ENCODE data around the gene ACSF3. TPM values are rescaled to one million over a fixed set of nuclear protein-coding genes. Genes with fewer than 3 reads are reported as not detected.

The ACSF3 gene
- total and polyA plus RNA-seq, 2 donors, result 47.2 to 97.2 TPM

- Histone ChIP-seq H3K27ac (ENCODE audit: low read depth in 1 of 2, low read length in 1 of 2) (no peak overlapping the region), H3K27me3 (ENCODE audit: control insufficient read depth in 2 of 2, insufficient read depth in 1 of 2, low read length in 1 of 2) (no peaks in the 10 kb centered on the region), H3K4me1 (ENCODE audit: control insufficient read depth in 2 of 2, insufficient read depth in 2 of 2, low read length in 2 of 2) (no peaks in the 10 kb centered on the region), H3K9me3 (ENCODE audit: control insufficient read depth in 2 of 2, insufficient read depth in 1 of 2, low read length in 1 of 2) (peaks cover 9 to 36% of the 10 kb centered on the region in 2 donors), H3K36me3 (ENCODE audit: control insufficient read depth in 2 of 2, insufficient read depth in 2 of 2, low read length in 1 of 2) (peaks cover 95 to 99% of the 10 kb centered on the region in 2 donors), H3K4me3 (ENCODE audit: low read length in 2 of 2) (no peak overlapping the region)
- DNase-seq (ENCODE audit: low read depth in 6 of 9, low spot score in 9 of 9), result no peak
- WGBS, result 97% methylated on average over 17 of the region's 17 CpGs
Measured at GRCh38 chr16:89143201-89143741, 49.6 kb downstream of the ACSF3 start.

GRCh38 chr16:89143911-89144675 lies 50.4 kb downstream of the ACSF3 start:
- Histone ChIP-seq H3K27ac (ENCODE audit: low read depth in 1 of 2, low read length in 1 of 2) (no peak overlapping the region), H3K27me3 (ENCODE audit: control insufficient read depth in 2 of 2, insufficient read depth in 1 of 2, low read length in 1 of 2) (no peaks in the 10 kb centered on the region), H3K36me3 (ENCODE audit: control insufficient read depth in 2 of 2, insufficient read depth in 2 of 2, low read length in 1 of 2) (peaks cover 95 to 99% of the 10 kb centered on the region in 2 donors), H3K4me3 (ENCODE audit: low read length in 2 of 2) (no peak overlapping the region), H3K9me3 (ENCODE audit: control insufficient read depth in 2 of 2, insufficient read depth in 1 of 2, low read length in 1 of 2) (peaks cover 15 to 43% of the 10 kb centered on the region in 2 donors), H3K4me1 (ENCODE audit: control insufficient read depth in 2 of 2, insufficient read depth in 2 of 2, low read length in 2 of 2) (no peaks in the 10 kb centered on the region)
- WGBS, result 96% methylated on average over 22 of the region's 22 CpGs
- no peak for DNase-seq (ENCODE audit: low read depth in 6 of 9, low spot score in 9 of 9)

- Histone ChIP-seq H3K4me3 (ENCODE audit: low read length in 2 of 2) (no peak overlapping the region), H3K27ac (ENCODE audit: low read depth in 1 of 2, low read length in 1 of 2) (no peak overlapping the region), H3K4me1 (ENCODE audit: control insufficient read depth in 2 of 2, insufficient read depth in 2 of 2, low read length in 2 of 2) (no peaks in the 10 kb centered on the region), H3K27me3 (ENCODE audit: control insufficient read depth in 2 of 2, insufficient read depth in 1 of 2, low read length in 1 of 2) (no peaks in the 10 kb centered on the region), H3K36me3 (ENCODE audit: control insufficient read depth in 2 of 2, insufficient read depth in 2 of 2, low read length in 1 of 2) (peaks cover 96 to 99% of the 10 kb centered on the region in 2 donors), H3K9me3 (ENCODE audit: control insufficient read depth in 2 of 2, insufficient read depth in 1 of 2, low read length in 1 of 2) (peaks cover 19 to 49% of the 10 kb centered on the region in 2 donors)
- no peak for DNase-seq (ENCODE audit: low read depth in 6 of 9, low spot score in 9 of 9)
- over 99% methylated on average over 6 of the region's 6 CpGs for WGBS
Measured at GRCh38 chr16:89144681-89145080, 51.0 kb downstream of the ACSF3 start.

GRCh38 chr16:89145406-89146161 lies 51.9 kb downstream of the ACSF3 start:
- Histone ChIP-seq H3K27ac (ENCODE audit: low read depth in 1 of 2, low read length in 1 of 2) (no peak overlapping the region), H3K4me3 (ENCODE audit: low read length in 2 of 2) (no peak overlapping the region), H3K4me1 (ENCODE audit: control insufficient read depth in 2 of 2, insufficient read depth in 2 of 2, low read length in 2 of 2) (no peaks in the 10 kb centered on the region), H3K27me3 (ENCODE audit: control insufficient read depth in 2 of 2, insufficient read depth in 1 of 2, low read length in 1 of 2) (no peaks in the 10 kb centered on the region), H3K36me3 (ENCODE audit: control insufficient read depth in 2 of 2, insufficient read depth in 2 of 2, low read length in 1 of 2) (peaks cover 96 to 99% of the 10 kb centered on the region in 2 donors), H3K9me3 (ENCODE audit: control insufficient read depth in 2 of 2, insufficient read depth in 1 of 2, low read length in 1 of 2) (peaks cover 19 to 51% of the 10 kb centered on the region in 2 donors)
- DNase-seq (ENCODE audit: low read depth in 6 of 9, low spot score in 9 of 9), result no peak
- 98% methylated on average over 25 of the region's 25 CpGs for WGBS

GRCh38 chr16:89146211-89147005 lies 52.8 kb downstream of the ACSF3 start:
- Histone ChIP-seq H3K9me3 (ENCODE audit: control insufficient read depth in 2 of 2, insufficient read depth in 1 of 2, low read length in 1 of 2) (peaks cover 19 to 53% of the 10 kb centered on the region in 2 donors), H3K4me1 (ENCODE audit: control insufficient read depth in 2 of 2, insufficient read depth in 2 of 2, low read length in 2 of 2) (no peaks in the 10 kb centered on the region), H3K4me3 (ENCODE audit: low read length in 2 of 2) (no peak overlapping the region), H3K27ac (ENCODE audit: low read depth in 1 of 2, low read length in 1 of 2) (no peak overlapping the region), H3K36me3 (ENCODE audit: control insufficient read depth in 2 of 2, insufficient read depth in 2 of 2, low read length in 1 of 2) (peaks cover 96 to 99% of the 10 kb centered on the region in 2 donors), H3K27me3 (ENCODE audit: control insufficient read depth in 2 of 2, insufficient read depth in 1 of 2, low read length in 1 of 2) (no peaks in the 10 kb centered on the region)
- 99% methylated on average over 21 of the region's 21 CpGs for WGBS
- no peak for DNase-seq (ENCODE audit: low read depth in 6 of 9, low spot score in 9 of 9)

GRCh38 chr16:89147085-89147817 lies 53.6 kb downstream of the ACSF3 start:
- no peak overlapping the region for H3K27ac ChIP-seq (ENCODE audit: low read depth in 1 of 2, low read length in 1 of 2)
- no peak overlapping the region for H3K4me3 ChIP-seq (ENCODE audit: low read length in 2 of 2)
- H3K36me3 ChIP-seq (ENCODE audit: control insufficient read depth in 2 of 2, insufficient read depth in 2 of 2, low read length in 1 of 2), result peaks cover 94 to 97% of the 10 kb centered on the region in 2 donors
- 91% methylated on average over 10 of the region's 11 CpGs for WGBS
- DNase-seq (ENCODE audit: low read depth in 6 of 9, low spot score in 9 of 9), result no peak
- H3K27me3 ChIP-seq (ENCODE audit: control insufficient read depth in 2 of 2, insufficient read depth in 1 of 2, low read length in 1 of 2), result no peaks in the 10 kb centered on the region
- H3K4me1 ChIP-seq (ENCODE audit: control insufficient read depth in 2 of 2, insufficient read depth in 2 of 2, low read length in 2 of 2), result no peaks in the 10 kb centered on the region
- H3K9me3 ChIP-seq (ENCODE audit: control insufficient read depth in 2 of 2, insufficient read depth in 1 of 2, low read length in 1 of 2), result peaks cover 17 to 46% of the 10 kb centered on the region in 2 donors

- Histone ChIP-seq H3K4me3 (ENCODE audit: low read length in 2 of 2) (no peak overlapping the region), H3K9me3 (ENCODE audit: control insufficient read depth in 2 of 2, insufficient read depth in 1 of 2, low read length in 1 of 2) (peaks cover 17 to 59% of the 10 kb centered on the region in 2 donors), H3K4me1 (ENCODE audit: control insufficient read depth in 2 of 2, insufficient read depth in 2 of 2, low read length in 2 of 2) (peaks cover 3 to 12% of the 10 kb centered on the region in 2 donors), H3K36me3 (ENCODE audit: control insufficient read depth in 2 of 2, insufficient read depth in 2 of 2, low read length in 1 of 2) (peaks cover 81 to 84% of the 10 kb centered on the region in 2 donors), H3K27me3 (ENCODE audit: control insufficient read depth in 2 of 2, insufficient read depth in 1 of 2, low read length in 1 of 2) (no peaks in the 10 kb centered on the region), H3K27ac (ENCODE audit: low read depth in 1 of 2, low read length in 1 of 2) (no peak overlapping the region)
- no peak for DNase-seq (ENCODE audit: low read depth in 6 of 9, low spot score in 9 of 9)
- 97% methylated on average over 9 of the region's 9 CpGs for WGBS
Measured at GRCh38 chr16:89149386-89149785, 55.7 kb downstream of the ACSF3 start.

GRCh38 chr16:89150090-89150835 lies 56.6 kb downstream of the ACSF3 start:
- WGBS, result 97% methylated on average over 18 of the region's 18 CpGs
- no peak overlapping the region for H3K27ac ChIP-seq (ENCODE audit: low read depth in 1 of 2, low read length in 1 of 2)
- peaks cover 73 to 76% of the 10 kb centered on the region in 2 donors for H3K36me3 ChIP-seq (ENCODE audit: control insufficient read depth in 2 of 2, insufficient read depth in 2 of 2, low read length in 1 of 2)
- no peaks in the 10 kb centered on the region for H3K27me3 ChIP-seq (ENCODE audit: control insufficient read depth in 2 of 2, insufficient read depth in 1 of 2, low read length in 1 of 2)
- H3K4me1 ChIP-seq (ENCODE audit: control insufficient read depth in 2 of 2, insufficient read depth in 2 of 2, low read length in 2 of 2), result peaks cover 5 to 21% of the 10 kb centered on the region in 2 donors
- no peak for DNase-seq (ENCODE audit: low read depth in 6 of 9, low spot score in 9 of 9)
- no peak overlapping the region for H3K4me3 ChIP-seq (ENCODE audit: low read length in 2 of 2)
- peaks cover 17 to 59% of the 10 kb centered on the region in 2 donors for H3K9me3 ChIP-seq (ENCODE audit: control insufficient read depth in 2 of 2, insufficient read depth in 1 of 2, low read length in 1 of 2)

Measured in thymus (tissue), 11 donors.